GM12878 (cell line): ENCODE results near the gene HIPK4. TPM values are rescaled to one million over a fixed set of nuclear protein-coding genes. Genes with fewer than 3 reads are reported as not detected.

Experiments
- microRNA-seq: library from miRNA; unstranded; fragments of <30 nt; microRNA quantifications from one replicate; pipeline ENCODE4, GENCODE V29; 2018
- polyA plus RNA-seq, 11 experiments: library from polyadenylated mRNA; depleted of rRNA in 4 of 11; unstranded in 6 of 11; stranded (reverse) in 5 of 11; fragments of >200 nt; fragmentation: Nextera tagmentation in 4 of 11; fragmentation: Illumina TruSeq in 1 of 11; extraction: Ambion mirVana in 4 of 11; extraction: Trizol in 1 of 11; gene quantifications; 1 replicate in 1 of 11; 2 replicates in 10 of 11; pipeline versions ENCODE4 v1.2.1 to v1.2.3, GENCODE V29; 2011 to 2016; ENCODE audit warnings: inconsistent platforms in 2 of 11, missing spikeins in 2 of 11, low read depth in 1 of 11
- small RNA-seq: library from RNA; depleted of rRNA; stranded (forward); fragments of <200 nt; gene quantifications from one replicate; pipeline ENCODE3, GENCODE V24; 2014
- total RNA-seq, 4 experiments: library from RNA; depleted of rRNA in 3 of 4; stranded (reverse); fragments of >200 nt in 3 of 4; fragmentation: Illumina TruSeq in 1 of 4; extraction: Trizol in 1 of 4; gene quantifications; 2 replicates each; pipeline versions ENCODE4 v1.2.1 to v1.2.3, GENCODE V29; 2013 to 2021

HIPK4 gene
- total and polyA plus RNA-seq, 10 of the 15 experiments (the other 5 are each of a cell fraction or from before 2014, with no cell fraction given), result 0.07 to 0.13 (median 0.08) TPM; not detected in 7

Small RNAs within 50 kb of the gene (microRNA-seq; reads per million reads assigned to microRNA genes)
- gene MIR6796, result not detected

Small RNAs within 50 kb of the gene (small RNA-seq; reads per million reads assigned to genes)
- gene MIR6796 (not detected), gene RF00019 (not detected)

Other genes starting within 250 kb of the HIPK4 start
Only the 7 nearest of the 13 such genes appear.
- 16.1 and 19.9 TPM in 2 replicates for gene C19orf47, start 41.8 kb downstream of the HIPK4 start, total RNA-seq (2014; rRNA removed)
- gene C19orf47, start 41.8 kb downstream of the HIPK4 start, total RNA-seq (2014; rRNA removed; fragmentation: Illumina TruSeq; extraction: Trizol), result 5.2 and 6.6 TPM in 2 replicates
- 29.1 and 30.7 TPM in 2 replicates for gene C19orf47, start 41.8 kb downstream of the HIPK4 start, total RNA-seq (2021)
- gene C19orf47, start 41.8 kb downstream of the HIPK4 start, polyA plus RNA-seq (2011; rRNA removed), result 8.4 and 20.4 TPM in 2 replicates
- 4.5 and 14.4 TPM in 2 replicates for gene C19orf47, start 41.8 kb downstream of the HIPK4 start, polyA plus RNA-seq (2014; fragmentation: Illumina TruSeq; extraction: Trizol)
- gene C19orf47, start 41.8 kb downstream of the HIPK4 start, polyA plus RNA-seq (2014; fragmentation: Nextera tagmentation; extraction: Ambion mirVana), result 1 to 10 TPM in 1 of 2 experiments, under 1 TPM in 1; 0.11 to 2.0 TPM
- gene C19orf47, start 41.8 kb downstream of the HIPK4 start, polyA plus RNA-seq (2014; rRNA removed), result 25.1 and 31.8 TPM in 2 replicates
- gene C19orf47, start 41.8 kb downstream of the HIPK4 start, polyA plus RNA-seq (2016; fragmentation: Nextera tagmentation; extraction: Ambion mirVana), result 10 to 100 TPM; 25.0 to 26.6 TPM
- 111 and 134 TPM in 2 replicates for gene PLD3, start 41.5 kb downstream of the HIPK4 start, total RNA-seq (2014; rRNA removed)
- 37.3 and 40.1 TPM in 2 replicates for gene PLD3, start 41.5 kb downstream of the HIPK4 start, total RNA-seq (2014; rRNA removed; fragmentation: Illumina TruSeq; extraction: Trizol)
- 113 and 118 TPM in 2 replicates for gene PLD3, start 41.5 kb downstream of the HIPK4 start, total RNA-seq (2021)
- 15.4 and 36.4 TPM in 2 replicates for gene PLD3, start 41.5 kb downstream of the HIPK4 start, polyA plus RNA-seq (2011; rRNA removed)
- gene PLD3, start 41.5 kb downstream of the HIPK4 start, polyA plus RNA-seq (2014; fragmentation: Illumina TruSeq; extraction: Trizol), result 11.5 and 47.7 TPM in 2 replicates
- gene PLD3, start 41.5 kb downstream of the HIPK4 start, polyA plus RNA-seq (2014; fragmentation: Nextera tagmentation; extraction: Ambion mirVana), result 1 to 10 TPM; 1.3 to 2.2 TPM
- 97.7 and 112 TPM in 2 replicates for gene PLD3, start 41.5 kb downstream of the HIPK4 start, polyA plus RNA-seq (2014; rRNA removed)
- 100 to 1,000 TPM in 1 of 2 experiments, 10 to 100 TPM in 1; 99.6 to 110 TPM for gene PLD3, start 41.5 kb downstream of the HIPK4 start, polyA plus RNA-seq (2016; fragmentation: Nextera tagmentation; extraction: Ambion mirVana)
- gene PRX, start 23.2 kb upstream of the HIPK4 start, total RNA-seq (2014; rRNA removed), result 0.98 and 1.1 TPM in 2 replicates
- 0.54 and 0.69 TPM in 2 replicates for gene PRX, start 23.2 kb upstream of the HIPK4 start, total RNA-seq (2014; rRNA removed; fragmentation: Illumina TruSeq; extraction: Trizol)
- 1.2 and 1.3 TPM in 2 replicates for gene PRX, start 23.2 kb upstream of the HIPK4 start, total RNA-seq (2021)
- gene PRX, start 23.2 kb upstream of the HIPK4 start, polyA plus RNA-seq (2011; rRNA removed), result 0.45 and 0.71 TPM in 2 replicates
- gene PRX, start 23.2 kb upstream of the HIPK4 start, polyA plus RNA-seq (2014; fragmentation: Illumina TruSeq; extraction: Trizol), result 0.27 and 0.50 TPM in 2 replicates
- under 1 TPM in 1 of 2 experiments, not detected in 1; 0.02 TPM for gene PRX, start 23.2 kb upstream of the HIPK4 start, polyA plus RNA-seq (2014; fragmentation: Nextera tagmentation; extraction: Ambion mirVana)
- gene PRX, start 23.2 kb upstream of the HIPK4 start, polyA plus RNA-seq (2014; rRNA removed), result 1.1 and 1.4 TPM in 2 replicates
- gene PRX, start 23.2 kb upstream of the HIPK4 start, polyA plus RNA-seq (2016; fragmentation: Nextera tagmentation; extraction: Ambion mirVana), result under 1 TPM; 0.12 to 0.29 TPM
- gene SERTAD1, start 35.8 kb upstream of the HIPK4 start, total RNA-seq (2014; rRNA removed), result 12.2 and 12.9 TPM in 2 replicates
- gene SERTAD1, start 35.8 kb upstream of the HIPK4 start, total RNA-seq (2014; rRNA removed; fragmentation: Illumina TruSeq; extraction: Trizol), result 4.0 and 4.5 TPM in 2 replicates
- gene SERTAD1, start 35.8 kb upstream of the HIPK4 start, total RNA-seq (2021), result 10.4 and 10.7 TPM in 2 replicates
- 3.8 and 6.5 TPM in 2 replicates for gene SERTAD1, start 35.8 kb upstream of the HIPK4 start, polyA plus RNA-seq (2011; rRNA removed)
- gene SERTAD1, start 35.8 kb upstream of the HIPK4 start, polyA plus RNA-seq (2014; fragmentation: Illumina TruSeq; extraction: Trizol), result 0.89 and 2.6 TPM in 2 replicates
- gene SERTAD1, start 35.8 kb upstream of the HIPK4 start, polyA plus RNA-seq (2014; fragmentation: Nextera tagmentation; extraction: Ambion mirVana), result 1 to 10 TPM in 1 of 2 experiments, under 1 TPM in 1; 0.23 to 1.6 TPM
- 9.5 and 12.9 TPM in 2 replicates for gene SERTAD1, start 35.8 kb upstream of the HIPK4 start, polyA plus RNA-seq (2014; rRNA removed)
- gene SERTAD1, start 35.8 kb upstream of the HIPK4 start, polyA plus RNA-seq (2016; fragmentation: Nextera tagmentation; extraction: Ambion mirVana), result 10 to 100 TPM; 12.5 to 14.2 TPM
- gene SERTAD3, start 54.2 kb upstream of the HIPK4 start, total RNA-seq (2014; rRNA removed), result 14.4 and 16.7 TPM in 2 replicates
- gene SERTAD3, start 54.2 kb upstream of the HIPK4 start, total RNA-seq (2014; rRNA removed; fragmentation: Illumina TruSeq; extraction: Trizol), result 12.4 and 13.6 TPM in 2 replicates
- gene SERTAD3, start 54.2 kb upstream of the HIPK4 start, total RNA-seq (2021), result 19.3 and 22.4 TPM in 2 replicates
- gene SERTAD3, start 54.2 kb upstream of the HIPK4 start, polyA plus RNA-seq (2011; rRNA removed), result 10.0 and 12.9 TPM in 2 replicates
- gene SERTAD3, start 54.2 kb upstream of the HIPK4 start, polyA plus RNA-seq (2014; fragmentation: Illumina TruSeq; extraction: Trizol), result 7.4 and 9.5 TPM in 2 replicates
- 1 to 10 TPM; 4.2 to 8.4 TPM for gene SERTAD3, start 54.2 kb upstream of the HIPK4 start, polyA plus RNA-seq (2014; fragmentation: Nextera tagmentation; extraction: Ambion mirVana)
- 13.8 and 16.2 TPM in 2 replicates for gene SERTAD3, start 54.2 kb upstream of the HIPK4 start, polyA plus RNA-seq (2014; rRNA removed)
- 10 to 100 TPM; 13.9 to 17.4 TPM for gene SERTAD3, start 54.2 kb upstream of the HIPK4 start, polyA plus RNA-seq (2016; fragmentation: Nextera tagmentation; extraction: Ambion mirVana)
- 47.5 and 48.3 TPM in 2 replicates for gene BLVRB, start 75.6 kb upstream of the HIPK4 start, total RNA-seq (2014; rRNA removed)
- gene BLVRB, start 75.6 kb upstream of the HIPK4 start, total RNA-seq (2014; rRNA removed; fragmentation: Illumina TruSeq; extraction: Trizol), result 21.2 and 21.7 TPM in 2 replicates
- gene BLVRB, start 75.6 kb upstream of the HIPK4 start, total RNA-seq (2021), result 30.0 and 31.6 TPM in 2 replicates
- gene BLVRB, start 75.6 kb upstream of the HIPK4 start, polyA plus RNA-seq (2011; rRNA removed), result 10.9 and 23.9 TPM in 2 replicates
- 2.5 and 11.3 TPM in 2 replicates for gene BLVRB, start 75.6 kb upstream of the HIPK4 start, polyA plus RNA-seq (2014; fragmentation: Illumina TruSeq; extraction: Trizol)
- gene BLVRB, start 75.6 kb upstream of the HIPK4 start, polyA plus RNA-seq (2014; fragmentation: Nextera tagmentation; extraction: Ambion mirVana), result 10 to 100 TPM in 1 of 2 experiments, 1 to 10 TPM in 1; 6.3 to 16.3 TPM
- 53.3 and 58.1 TPM in 2 replicates for gene BLVRB, start 75.6 kb upstream of the HIPK4 start, polyA plus RNA-seq (2014; rRNA removed)
- gene BLVRB, start 75.6 kb upstream of the HIPK4 start, polyA plus RNA-seq (2016; fragmentation: Nextera tagmentation; extraction: Ambion mirVana), result 10 to 100 TPM; 38.9 to 42.7 TPM
- gene SPTBN4, start 76.8 kb upstream of the HIPK4 start, total RNA-seq (2014; rRNA removed), result 0.34 and 0.54 TPM in 2 replicates
- 0.14 and 0.22 TPM in 2 replicates for gene SPTBN4, start 76.8 kb upstream of the HIPK4 start, total RNA-seq (2014; rRNA removed; fragmentation: Illumina TruSeq; extraction: Trizol)
- 0.18 and 0.69 TPM in 2 replicates for gene SPTBN4, start 76.8 kb upstream of the HIPK4 start, total RNA-seq (2021)
- 0.46 and 0.57 TPM in 2 replicates for gene SPTBN4, start 76.8 kb upstream of the HIPK4 start, polyA plus RNA-seq (2011; rRNA removed)
- gene SPTBN4, start 76.8 kb upstream of the HIPK4 start, polyA plus RNA-seq (2014; fragmentation: Illumina TruSeq; extraction: Trizol), result 0.24 TPM in 1 of 2 replicates, not detected in the other
- under 1 TPM in 1 of 2 experiments, not detected in 1; 0.04 TPM for gene SPTBN4, start 76.8 kb upstream of the HIPK4 start, polyA plus RNA-seq (2014; fragmentation: Nextera tagmentation; extraction: Ambion mirVana)
- 0.50 and 0.56 TPM in 2 replicates for gene SPTBN4, start 76.8 kb upstream of the HIPK4 start, polyA plus RNA-seq (2014; rRNA removed)
- 1 to 10 TPM in 1 of 2 experiments, under 1 TPM in 1; 0.64 to 1.1 TPM for gene SPTBN4, start 76.8 kb upstream of the HIPK4 start, polyA plus RNA-seq (2016; fragmentation: Nextera tagmentation; extraction: Ambion mirVana)